HG02970 (cell line): ENCODE data around the gene RPS21.

Experiments
- ATAC-seq: cut with Tn5 transposase; IDR thresholded peaks from one replicate; pipeline ENCODE4 v1.9.1; 2021; ENCODE audit warnings: mild to moderate bottlenecking, moderate library complexity, moderate number of reproducible peaks; ENCODE audit not compliant: unreplicated experiment, low FRiP score

The RPS21 gene

DNA sequence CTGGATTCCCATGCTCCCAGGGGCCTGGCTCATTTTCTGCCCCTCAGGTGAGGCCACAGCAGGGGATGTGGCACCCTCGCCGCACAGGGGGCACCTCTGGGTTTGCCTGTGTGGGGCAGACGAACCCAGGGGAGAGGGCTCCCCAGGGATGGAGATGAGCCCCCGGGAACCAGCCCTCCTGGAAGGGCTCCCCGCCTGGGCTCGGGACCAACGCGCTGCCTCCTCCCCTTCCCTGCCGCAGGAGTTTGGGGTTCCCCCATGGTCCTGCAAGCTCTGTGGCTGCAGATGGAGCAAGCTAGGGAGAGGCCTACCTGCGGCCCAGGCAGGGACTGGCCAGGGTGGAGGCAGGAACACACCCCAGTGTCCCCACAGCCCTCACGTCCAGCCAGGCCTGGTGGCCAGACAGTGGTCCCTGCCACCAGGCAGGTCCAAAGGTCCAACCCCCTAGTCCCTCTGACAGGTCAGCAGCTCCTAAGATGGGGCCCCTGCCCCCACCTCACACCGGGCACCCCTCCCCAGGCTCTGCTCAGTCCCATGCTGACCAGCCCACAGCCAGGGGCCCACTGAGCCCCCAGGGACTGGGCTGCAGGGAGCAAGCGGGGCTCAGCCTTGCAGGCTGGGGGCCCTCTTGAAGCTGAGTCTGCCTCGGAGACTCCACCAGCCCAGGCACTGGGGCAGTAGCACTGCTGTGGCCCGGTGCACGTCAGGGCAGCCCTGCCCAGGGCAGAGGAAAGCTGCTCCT lies 33.4 kb upstream of the RPS21 start:
- ATAC-seq = no peak

DNA sequence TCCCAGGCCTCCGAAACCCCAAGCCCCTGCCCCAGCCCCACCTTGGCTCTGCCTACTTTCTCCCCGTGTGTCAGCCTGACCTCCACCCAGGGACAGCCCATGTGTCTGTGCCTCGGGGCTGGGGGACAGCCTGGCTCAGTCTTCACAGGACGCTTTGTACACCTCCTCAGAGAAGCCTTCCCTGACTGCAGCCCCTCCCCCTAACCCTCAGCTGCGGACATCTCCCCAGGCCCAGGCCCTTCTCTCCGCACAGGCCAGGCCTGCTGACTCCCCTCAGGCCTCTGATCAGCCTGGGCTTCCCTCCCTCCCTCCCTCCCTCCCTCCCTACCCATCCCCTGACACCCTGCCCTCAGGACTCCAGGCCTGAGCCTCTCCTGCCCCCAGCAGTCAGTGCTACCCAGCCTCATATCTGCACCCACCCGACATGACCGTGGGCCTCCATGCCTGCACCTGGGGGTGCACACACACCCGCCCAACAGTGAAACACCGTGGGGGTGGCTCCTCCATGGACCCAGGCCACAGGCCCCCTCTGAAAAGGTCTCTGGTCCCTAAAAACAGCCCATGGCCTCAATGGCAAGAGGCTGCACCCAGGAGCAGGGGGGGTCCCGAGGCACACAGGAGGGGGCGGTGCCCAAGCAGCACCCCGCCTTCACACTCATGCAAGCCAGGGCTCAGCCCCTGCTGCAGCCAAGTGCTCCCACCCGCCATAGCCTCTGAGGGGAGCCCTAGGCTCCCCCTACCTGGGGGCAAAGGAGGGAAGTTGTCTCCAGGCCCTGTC lies 32.7 kb upstream of the RPS21 start:
- no peak for ATAC-seq

DNA sequence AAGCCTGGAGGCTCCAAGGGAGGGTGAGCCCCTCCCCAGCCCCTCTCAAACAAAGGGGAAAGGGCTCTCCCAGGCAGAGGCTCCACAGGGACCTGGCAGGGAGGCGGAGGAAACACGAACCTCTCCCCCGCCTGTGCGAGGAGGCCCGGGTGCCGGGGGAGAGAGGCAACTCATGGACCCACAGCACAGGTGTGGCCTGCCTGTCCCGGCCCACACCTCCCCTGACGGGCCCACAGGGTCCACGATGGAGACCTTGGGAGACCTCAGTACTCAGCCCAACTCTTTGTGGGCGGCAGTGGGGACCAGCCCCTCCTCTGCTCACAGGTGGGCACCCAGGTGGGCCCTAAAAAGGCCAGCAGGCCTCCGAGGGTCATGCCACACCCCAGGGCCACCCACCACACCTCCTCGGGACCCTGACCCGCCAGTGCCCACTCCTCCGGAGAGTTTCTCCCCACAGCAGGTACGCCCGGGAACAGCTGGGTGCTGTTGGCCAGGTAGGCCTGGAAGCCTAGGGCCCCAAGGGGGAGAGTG lies 32.0 kb upstream of the RPS21 start:
- no peak for ATAC-seq

DNA sequence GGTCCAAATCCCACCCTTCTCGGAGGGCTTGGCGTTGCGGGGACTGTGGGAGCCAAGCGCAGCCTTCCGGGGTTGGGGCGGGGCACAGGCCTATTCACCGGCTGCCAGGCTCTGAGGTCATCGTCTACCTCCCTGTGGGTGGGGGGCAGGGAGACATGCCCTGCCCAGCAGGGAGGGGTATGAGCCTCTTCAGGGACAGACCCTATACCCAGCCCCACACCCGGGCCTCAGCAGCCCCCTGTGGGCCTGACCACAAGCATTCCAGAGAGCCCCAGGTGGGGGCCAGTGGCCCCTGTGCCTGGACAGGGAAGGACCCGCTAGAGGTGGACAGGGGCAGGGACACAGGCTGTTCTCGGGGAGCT lies 31.4 kb upstream of the RPS21 start:
- no peak for ATAC-seq

DNA sequence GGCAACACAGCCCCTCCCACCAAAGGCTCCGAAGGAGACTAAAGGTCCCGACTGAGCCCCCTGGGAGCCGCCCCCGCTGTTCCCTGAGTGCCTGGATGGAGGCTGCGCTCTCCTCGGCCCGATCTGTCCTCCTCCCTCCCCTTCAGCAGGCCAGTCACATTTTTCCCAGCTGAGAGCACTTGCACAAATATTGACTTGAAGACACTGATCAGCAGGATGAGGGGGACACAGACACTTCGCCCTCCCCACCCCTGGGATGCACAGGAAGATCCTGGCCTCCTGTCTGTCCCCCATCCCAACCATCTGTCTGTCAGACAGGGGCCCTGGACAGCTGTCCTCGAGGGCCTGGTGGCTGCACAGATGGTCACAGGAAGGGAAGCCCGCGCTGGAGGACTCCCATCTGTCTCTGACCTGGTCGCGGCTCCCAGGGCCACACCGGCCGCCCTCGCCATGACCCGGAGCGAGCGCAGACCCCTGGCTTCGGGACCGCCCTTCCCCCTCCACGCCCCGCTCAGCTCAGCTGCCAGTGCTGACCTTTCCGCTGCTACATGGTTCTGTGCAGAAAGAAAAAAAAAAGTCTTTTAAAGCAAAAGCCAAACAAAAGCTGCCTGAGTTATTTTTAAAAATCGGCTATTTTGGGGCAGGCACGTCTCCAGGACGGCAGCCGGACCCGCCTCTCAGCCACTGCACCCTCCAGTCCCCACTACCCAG lies 30.9 kb upstream of the RPS21 start:
- no peak for ATAC-seq

DNA sequence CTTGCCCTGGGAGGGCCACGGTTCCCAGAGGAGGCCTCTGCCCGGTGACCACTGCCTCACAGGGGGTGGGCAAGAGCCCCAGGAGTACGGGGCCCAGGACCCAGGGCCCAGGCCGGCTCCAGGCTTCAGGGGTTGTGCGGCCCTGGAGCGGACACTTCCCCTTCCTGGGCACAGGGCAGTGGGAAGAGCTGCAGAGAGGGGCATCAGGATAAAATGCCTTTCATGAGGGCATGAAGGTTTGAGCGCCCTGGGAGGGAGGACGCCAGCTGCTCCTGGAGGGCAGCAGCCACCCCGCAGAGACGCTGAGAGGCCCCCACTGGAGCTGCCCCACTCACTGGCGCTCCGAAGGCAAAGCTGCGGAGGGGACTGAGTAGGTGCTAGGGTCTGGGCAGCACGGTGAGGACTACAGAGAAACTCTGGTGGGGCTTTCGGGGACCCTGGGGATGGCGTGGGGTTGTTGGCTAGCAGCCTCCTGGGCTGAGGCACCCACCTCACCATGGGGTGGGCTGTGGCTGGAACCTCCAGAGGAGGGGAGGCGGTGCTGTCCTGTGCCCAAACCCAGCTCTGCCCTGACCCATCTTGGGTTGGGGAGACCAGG lies 30.2 kb upstream of the RPS21 start:
- ATAC-seq = no peak

DNA sequence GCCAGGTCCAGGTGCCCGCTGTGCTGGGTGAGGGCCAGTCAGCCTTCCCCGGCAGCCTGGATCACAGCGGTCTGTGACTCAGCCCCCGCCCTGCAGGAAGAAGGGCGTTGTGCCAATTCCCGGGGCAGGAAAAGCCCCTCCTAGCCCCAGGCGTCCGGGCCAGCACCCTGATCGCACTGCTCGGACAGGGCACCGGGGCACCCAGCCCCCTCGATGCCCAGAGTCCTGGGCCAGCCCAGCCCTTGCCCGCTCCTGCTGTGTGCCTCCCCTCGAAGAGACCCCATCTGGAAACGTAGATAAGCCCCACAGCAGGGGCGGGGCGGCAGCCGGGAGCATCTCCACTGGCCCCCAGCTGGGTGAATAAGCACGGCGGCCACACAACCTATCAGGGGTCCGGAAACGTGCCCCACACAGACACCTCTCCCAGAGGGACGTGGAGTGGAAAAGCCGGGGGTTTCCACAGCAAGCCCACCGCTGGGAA lies 29.7 kb upstream of the RPS21 start:
- ATAC-seq = no peak

DNA sequence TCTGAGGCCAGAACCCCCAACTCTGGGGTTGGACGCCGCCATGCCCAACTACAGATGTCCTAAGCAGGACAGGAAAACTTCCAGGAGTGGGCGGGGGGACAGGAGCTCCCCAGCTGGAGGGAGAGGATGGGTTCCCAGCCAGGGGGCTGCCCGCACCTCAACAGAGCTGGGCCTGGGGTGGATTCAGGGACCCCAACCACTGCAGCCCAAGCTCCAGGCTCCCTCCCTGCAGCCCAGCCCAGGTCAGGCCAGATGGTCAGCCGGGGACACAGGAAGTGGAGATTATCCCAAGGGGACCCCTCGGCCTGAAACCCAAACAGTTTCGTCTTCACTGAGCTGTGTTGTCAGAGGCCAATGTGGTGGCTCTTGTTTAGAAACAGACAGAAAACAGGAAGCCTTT lies 29.2 kb upstream of the RPS21 start:
- ATAC-seq = no peak

DNA sequence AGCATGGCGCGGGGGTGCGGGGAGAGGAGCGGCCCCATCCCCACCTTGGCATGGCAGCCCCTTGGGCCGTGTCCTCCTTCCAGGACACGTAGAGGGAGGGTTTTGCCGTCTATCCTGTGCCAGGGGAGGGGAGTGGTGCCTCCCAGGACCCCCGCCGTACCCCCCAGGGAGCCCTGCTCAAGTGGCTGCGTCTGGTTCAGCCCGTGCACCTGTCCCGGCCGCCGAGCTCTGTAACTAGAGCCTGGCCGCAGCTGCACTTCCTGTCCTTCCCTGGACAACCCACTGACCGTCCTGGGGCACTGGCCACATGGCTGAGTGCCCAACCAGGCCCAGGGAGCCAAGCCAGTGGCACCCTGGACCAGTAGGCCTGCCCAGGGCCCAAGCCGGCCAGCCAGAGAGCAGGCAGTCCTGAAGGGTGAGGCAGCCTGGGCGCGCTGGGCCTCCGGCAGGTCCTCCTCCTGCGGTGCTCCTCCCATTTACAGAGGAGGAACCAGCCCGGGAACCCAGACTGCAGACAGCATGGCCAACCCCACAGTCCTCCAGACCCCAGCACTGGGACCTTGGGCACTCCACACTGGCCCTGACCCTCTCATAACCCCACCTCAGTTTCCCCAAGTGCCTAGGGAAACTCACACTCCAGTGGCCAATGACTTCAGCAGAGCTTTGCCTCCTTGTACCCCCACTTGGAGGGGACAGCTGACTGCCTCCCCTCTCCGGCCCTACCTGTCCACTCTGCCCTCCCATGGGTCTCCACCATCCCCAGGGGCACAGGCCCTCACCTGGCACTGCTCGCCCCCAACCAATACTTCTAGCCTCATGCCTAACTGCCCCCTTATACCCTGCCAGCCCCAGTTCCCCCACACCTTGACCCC lies 28.5 kb upstream of the RPS21 start:
- ATAC-seq = no peak

DNA sequence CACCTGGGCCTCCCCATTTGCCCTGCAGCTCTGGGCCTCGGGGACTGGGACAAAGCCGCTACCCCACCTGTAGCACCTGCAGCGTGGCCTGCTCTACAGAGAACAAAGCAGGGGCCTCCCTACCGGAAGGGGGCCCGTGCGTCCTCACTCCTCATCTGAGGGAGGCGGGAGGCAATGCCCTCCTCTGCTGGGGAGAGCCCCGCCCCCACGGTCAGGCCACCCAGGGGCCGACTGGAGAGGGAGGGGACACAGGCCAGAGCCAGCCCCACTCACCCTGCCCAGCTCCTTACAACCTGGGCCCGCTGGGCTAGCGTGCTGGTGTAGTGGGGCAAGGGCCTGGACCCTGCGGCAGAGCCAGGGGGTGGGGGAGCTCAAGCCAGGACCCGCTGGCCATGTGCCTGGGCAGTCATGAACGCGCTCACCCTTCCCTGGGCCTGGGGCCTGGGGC lies 27.8 kb upstream of the RPS21 start:
- ATAC-seq = no peak

DNA sequence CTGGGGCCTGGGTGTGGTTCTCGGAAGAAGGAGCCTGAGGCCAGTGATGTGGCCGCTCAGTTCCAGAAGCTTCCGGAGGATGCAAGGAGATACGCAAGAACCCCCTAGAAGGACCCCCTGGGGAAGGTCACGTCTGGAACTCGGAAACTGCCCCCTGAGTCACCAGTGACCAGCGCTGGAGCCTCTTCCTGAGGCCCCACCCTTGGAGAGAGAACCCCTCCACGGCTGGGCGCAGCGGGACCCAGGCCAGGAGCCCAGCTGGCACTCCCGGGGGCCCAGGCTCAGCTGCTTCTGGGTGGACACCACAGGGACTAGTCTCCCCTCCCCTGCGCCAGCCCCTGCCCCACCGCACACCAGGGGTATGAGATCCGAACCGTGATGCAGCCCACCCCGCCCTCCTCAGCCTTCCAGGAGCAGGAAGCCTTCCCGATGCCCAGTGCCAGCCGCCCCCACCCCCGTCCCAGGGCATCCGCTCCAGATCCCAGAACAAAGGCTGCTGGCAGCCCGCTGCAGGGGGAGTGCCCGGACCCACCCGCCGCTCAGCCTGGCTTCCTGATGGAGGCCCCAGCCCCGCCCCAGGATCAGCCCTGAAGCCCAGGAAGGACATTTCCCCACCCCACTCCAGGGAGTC lies 27.3 kb upstream of the RPS21 start:
- no peak for ATAC-seq

DNA sequence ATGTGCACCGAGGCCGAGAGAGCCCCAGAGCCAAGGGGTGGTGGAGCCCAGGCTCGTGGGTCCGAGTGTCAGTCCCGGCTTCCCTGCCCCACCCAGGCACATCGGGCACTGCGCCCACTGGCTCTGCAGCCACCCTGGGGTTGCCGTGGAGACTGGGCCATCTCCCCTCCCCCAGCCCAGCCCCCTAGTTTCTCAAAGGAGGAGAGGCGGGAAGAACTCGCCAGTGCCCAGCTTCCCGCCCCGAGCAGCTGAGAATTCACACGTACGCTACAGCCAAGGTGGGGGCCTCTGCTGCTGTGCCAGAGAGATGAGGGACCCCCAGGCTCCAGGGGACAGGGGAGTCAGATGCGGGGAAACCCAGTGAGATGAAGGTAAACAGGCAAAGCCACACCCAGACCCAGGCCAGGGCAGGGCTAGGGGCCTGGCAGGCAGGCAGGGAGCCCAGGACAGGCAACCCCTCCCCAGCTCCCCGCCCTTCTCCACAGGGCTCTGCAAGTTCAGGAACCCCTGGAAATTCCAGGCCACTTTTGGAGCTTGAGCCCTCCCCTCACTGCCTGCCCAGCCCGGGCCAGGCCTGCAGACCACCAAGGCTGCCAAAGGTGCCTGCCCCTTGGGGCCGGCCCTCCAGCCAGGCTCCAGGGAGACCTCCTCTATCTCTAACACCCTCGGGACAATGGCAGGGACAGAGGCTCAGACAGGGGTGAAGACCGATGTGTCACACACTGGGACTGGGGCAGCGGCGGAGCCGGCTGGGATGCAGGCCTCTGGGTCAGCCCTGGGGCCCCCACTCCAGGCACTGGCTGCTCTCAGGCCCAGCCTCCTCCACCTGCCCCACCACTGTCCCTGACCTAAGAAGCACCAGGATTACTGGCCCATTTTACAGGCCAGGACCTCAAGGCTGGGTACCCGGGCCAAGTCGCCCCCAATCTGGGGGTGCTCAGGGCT lies 25.8 kb upstream of the RPS21 start:
- ATAC-seq = no peak

DNA sequence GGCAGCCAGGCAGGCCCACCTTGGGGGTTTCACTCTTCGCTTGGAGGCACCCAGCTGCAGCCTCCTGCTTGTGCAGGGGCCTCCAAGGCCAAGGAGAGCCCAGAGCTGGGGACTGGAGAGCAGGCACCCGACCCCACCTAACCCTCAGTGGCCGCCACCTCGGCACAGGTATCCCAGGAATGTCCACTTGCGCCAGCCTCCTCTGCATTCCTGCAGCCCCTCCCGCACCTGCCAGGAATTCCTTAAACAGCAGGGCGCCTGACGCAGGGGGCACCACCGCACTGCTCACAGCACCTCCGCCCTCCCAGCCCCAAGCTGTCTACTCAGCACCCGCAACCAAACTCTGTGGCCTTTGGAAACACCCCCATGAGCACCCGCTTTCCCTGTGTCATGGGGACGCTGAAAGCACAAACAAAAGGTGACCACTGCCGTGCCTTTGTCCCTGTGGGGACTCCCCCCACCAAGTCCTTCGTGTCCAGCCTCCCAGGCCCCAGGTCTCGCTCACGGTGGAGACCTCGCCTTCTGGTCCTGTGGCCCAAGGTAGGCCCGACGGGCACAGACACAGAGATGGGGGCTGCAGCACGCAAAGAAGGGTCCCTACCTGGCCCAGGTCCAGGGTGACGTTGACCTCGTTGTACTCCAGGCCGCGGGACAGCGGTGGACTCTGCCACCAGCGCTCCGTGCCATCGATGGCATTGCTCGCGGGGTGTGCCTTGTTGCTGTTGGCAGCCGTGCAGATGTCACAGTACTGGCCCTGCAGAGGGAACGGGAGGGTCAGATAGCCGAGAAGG lies 24.9 kb upstream of the RPS21 start:
- no peak for ATAC-seq

DNA sequence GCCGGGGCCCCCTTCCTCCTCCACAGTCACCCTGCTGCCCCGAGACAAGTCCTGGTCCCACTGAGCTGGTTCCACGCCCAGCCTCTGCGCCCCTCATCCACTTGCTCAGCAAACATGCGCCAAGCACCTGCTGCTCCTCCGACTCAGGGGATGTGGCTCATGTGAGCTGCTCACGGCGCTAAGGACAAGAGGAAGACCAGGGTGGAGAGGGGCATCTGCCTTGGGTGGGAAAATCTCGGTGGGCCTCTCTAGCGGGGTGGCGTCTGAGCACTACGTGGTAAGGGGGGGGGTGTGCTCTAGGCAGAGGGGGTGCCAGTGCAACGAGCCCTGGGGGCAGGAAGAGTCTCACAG lies 24.3 kb upstream of the RPS21 start:
- ATAC-seq = no peak

DNA sequence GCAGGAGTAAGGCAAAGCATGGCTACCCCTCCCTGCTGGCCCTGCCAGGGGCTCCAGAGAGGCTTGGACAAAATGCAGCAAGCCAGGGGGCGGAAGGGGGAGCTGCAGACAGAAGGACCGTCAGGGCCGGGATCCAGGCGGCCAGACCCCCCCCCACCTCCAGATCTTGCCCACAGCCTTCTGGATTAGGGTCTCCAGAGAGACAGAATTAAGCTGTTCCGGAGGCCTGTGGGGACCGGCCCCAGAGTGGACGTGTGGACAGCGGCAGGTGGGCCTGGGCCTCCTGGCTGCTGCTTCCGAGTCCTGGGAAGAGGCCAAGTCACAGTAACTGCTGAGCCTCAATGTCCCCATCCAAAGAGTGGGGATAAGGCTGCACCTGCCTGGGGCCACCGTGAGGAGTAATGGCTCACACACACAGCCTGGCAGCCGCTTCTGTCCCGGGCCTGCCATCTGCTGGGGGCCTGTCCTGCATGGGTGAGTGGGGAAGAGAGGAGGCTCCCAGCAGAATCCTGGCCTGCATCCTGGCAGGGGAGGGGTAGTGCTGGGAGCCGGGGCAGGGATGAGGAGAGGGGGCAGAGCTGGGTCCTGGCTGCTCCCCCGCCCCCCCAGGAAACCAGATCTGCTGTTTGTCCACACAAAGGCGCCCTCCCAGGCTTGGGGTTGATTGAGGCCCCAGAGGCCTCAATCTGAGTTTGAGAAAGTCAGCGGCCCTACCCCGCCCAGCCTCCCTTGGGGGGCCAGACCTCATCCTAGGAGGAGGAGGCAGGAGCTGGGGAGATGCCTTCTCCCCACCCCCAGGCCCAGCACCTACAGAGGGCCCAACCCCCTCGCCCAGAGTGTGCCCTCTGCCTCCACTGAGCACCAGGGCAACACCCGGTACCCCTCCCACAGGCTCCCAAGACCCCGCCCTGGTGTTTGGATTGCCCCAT lies 23.6 kb upstream of the RPS21 start:
- ATAC-seq = no peak
